Sigmoid colon (tissue), 7 donors: ENCODE data around the gene AP1M1. TPM values are rescaled to one million over a fixed set of nuclear protein-coding genes. Genes with fewer than 3 reads are reported as not detected.

Experiments
- DNase-seq: peaks from one replicate; pipeline ENCODE4 v3.0.0-alpha.2; 2019
- H3K27ac ChIP-seq, 4 donors: fragments of 200-600 bp; sonication (generic); one replicate each; pipeline ENCODE4 v1.5.1; 2016 to 2019; ENCODE audit warnings: mild to moderate bottlenecking in 1 of 4
- H3K27me3 ChIP-seq, 3 donors: fragments of 200-600 bp; sonication (generic); one replicate each; pipeline ENCODE4 v1.5.1; 2019; ENCODE audit warnings: mild to moderate bottlenecking in 1 of 3
- H3K36me3 ChIP-seq, 4 donors: fragments of 200-600 bp; sonication (generic); one replicate each; pipeline ENCODE4 v1.5.1; 2016 to 2019
- H3K4me1 ChIP-seq, 4 donors: fragments of 200-600 bp; sonication (generic); one replicate each; pipeline ENCODE4 v1.5.1; 2017 to 2019
- H3K4me3 ChIP-seq, 4 donors: fragments of 200-600 bp; sonication (generic); one replicate each; pipeline ENCODE4 v1.5.1; 2017 to 2019; ENCODE audit warnings: mild to moderate bottlenecking in 2 of 4, moderate library complexity in 1 of 4
- H3K9me3 ChIP-seq, 4 donors: fragments of 200-600 bp in 3 of 4; sonication (generic) in 3 of 4; one replicate each; pipeline versions ENCODE4 v1.5.1 to v1.6.1; 2013 to 2019
- EP300 ChIP-seq, 4 donors: sonication (generic); formaldehyde crosslinking; IDR thresholded peaks; one replicate each; pipeline ENCODE4 v1.6.1; 2017; ENCODE audit warnings: antibody characterized with exemption in 4 of 4
- POLR2A ChIP-seq, 2 donors: fragments of 450-650 bp; IDR thresholded peaks; one replicate each; pipeline ENCODE4 v1.6.1; 2016; ENCODE audit warnings: antibody characterized with exemption in 2 of 2, mild to moderate bottlenecking in 2 of 2, moderate library complexity in 2 of 2
- POLR2AphosphoS5 ChIP-seq, 4 donors: sonication (generic); formaldehyde crosslinking; IDR thresholded peaks; one replicate each; pipeline ENCODE4 v1.6.1; 2017; ENCODE audit warnings: antibody characterized with exemption in 4 of 4
- WGBS, 2 donors: extraction: QIAGEN DNeasy Blood & Tissue Kit; methylation state at CpG; one replicate each; pipeline ENCODE4 v1.1.7; 2013; 5-methylcytosine and 5-hydroxymethylcytosine counted together
- intact Hi-C: fragments of 100-400 bp; cut with DNase I; formaldehyde crosslinking; loops from one replicate; pipeline ENCODE4 v1.15.1; 2023
- polyA plus RNA-seq, 3 donors: library from polyadenylated mRNA; stranded (reverse); fragments of 200-250 nt; gene quantifications; one replicate each; pipeline ENCODE4 v1.2.3, GENCODE V29; 2013
- total RNA-seq, 4 donors: library from RNA; depleted of rRNA; stranded (reverse); fragments of >200 nt; gene quantifications; one replicate each; pipeline ENCODE4 v1.1.0, GENCODE V29; 2016
- TF ChIP-seq, protein P1 (sequence below), 4 experiments: fragments of 450-650 bp in 3 of 4; fragments of 200-600 bp in 1 of 4; IDR thresholded peaks; one replicate each; pipeline ENCODE4 v1.5.1; 2016 to 2019; ENCODE audit warnings: antibody characterized with exemption in 4 of 4, mild to moderate bottlenecking in 3 of 4, moderate library complexity in 2 of 4
- donor health status: healthy with polysubstance abuse.
- donor health status: Bipolar disorder and iron deficiency.
- donor health status: healthy.

Gene AP1M1
- total and polyA plus RNA-seq, 7 donors = 18.7 to 63.7 (median 57.1) TPM

GRCh38 chr19:16197188-16197621 is 506 bp upstream of the AP1M1 start:
- intact Hi-C loops = loop anchor here (1.0 kb wide), 1 partner anchor 12 kb away; the partner anchor contains the start of gene FAM32A
- no peak for DNase-seq
- WGBS, 2 donors = 12 to 30% methylated on average over 2 of the region's 2 CpGs
- Histone ChIP-seq H3K4me3 (peak overlapping the region in 3 of 4 donors; percentile 92 to 100 (median 96)), H3K36me3 (peaks cover 0 to 19% (median 5%) of the 10 kb centered on the region in 4 donors), H3K27ac (peak overlapping the region; percentile 85 to 90 (median 90)), H3K4me1 (peaks cover 0 to 32% (median 27%) of the 10 kb centered on the region in 4 donors), H3K27me3 (no peaks in the 10 kb centered on the region), H3K9me3 (no peaks in the 10 kb centered on the region)
- no peak for TF ChIP-seq POLR2A (IDR thresholded peaks at IDR 0.05)
- TF ChIP-seq, protein P1, sequence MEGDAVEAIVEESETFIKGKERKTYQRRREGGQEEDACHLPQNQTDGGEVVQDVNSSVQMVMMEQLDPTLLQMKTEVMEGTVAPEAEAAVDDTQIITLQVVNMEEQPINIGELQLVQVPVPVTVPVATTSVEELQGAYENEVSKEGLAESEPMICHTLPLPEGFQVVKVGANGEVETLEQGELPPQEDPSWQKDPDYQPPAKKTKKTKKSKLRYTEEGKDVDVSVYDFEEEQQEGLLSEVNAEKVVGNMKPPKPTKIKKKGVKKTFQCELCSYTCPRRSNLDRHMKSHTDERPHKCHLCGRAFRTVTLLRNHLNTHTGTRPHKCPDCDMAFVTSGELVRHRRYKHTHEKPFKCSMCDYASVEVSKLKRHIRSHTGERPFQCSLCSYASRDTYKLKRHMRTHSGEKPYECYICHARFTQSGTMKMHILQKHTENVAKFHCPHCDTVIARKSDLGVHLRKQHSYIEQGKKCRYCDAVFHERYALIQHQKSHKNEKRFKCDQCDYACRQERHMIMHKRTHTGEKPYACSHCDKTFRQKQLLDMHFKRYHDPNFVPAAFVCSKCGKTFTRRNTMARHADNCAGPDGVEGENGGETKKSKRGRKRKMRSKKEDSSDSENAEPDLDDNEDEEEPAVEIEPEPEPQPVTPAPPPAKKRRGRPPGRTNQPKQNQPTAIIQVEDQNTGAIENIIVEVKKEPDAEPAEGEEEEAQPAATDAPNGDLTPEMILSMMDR (IDR thresholded peaks at IDR 0.05) = no peak

DNA sequence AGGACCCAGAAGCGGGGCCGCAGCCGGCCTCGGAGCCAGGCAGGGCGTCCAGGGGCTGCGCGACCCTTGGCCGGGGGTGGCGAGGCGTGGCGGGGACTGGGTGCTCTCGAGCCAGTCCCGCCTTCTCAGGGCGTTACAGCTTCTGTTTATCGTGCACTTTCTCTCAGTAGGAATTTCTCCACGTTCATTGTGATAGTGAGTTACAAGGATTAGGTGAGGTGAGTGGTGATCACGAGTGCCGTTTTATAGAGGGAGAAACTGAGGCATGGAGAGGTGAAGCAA is 600 bp downstream of the AP1M1 start:
- TF ChIP-seq, protein P1 (IDR thresholded peaks at IDR 0.05) = no peak
- TF ChIP-seq POLR2AphosphoS5 (IDR thresholded peaks at IDR 0.05) (no peak), EP300 (IDR thresholded peaks at IDR 0.05) (no peak), POLR2A (IDR thresholded peaks at IDR 0.05) (no peak)
- Histone ChIP-seq H3K9me3 (no peaks in the 10 kb centered on the region), H3K27me3 (no peaks in the 10 kb centered on the region), H3K4me1 (peaks cover 0 to 32% (median 27%) of the 10 kb centered on the region in 4 donors), H3K27ac (peak overlapping the region; percentile 85 to 90 (median 90)), H3K4me3 (peak overlapping the region; percentile 92 to 100 (median 94)), H3K36me3 (peaks cover 0 to 19% (median 12%) of the 10 kb centered on the region in 4 donors)
- intact Hi-C loops = no loop called here
- 0 to 1% methylated on average over 18 of the region's 18 CpGs for WGBS, 2 donors
- no peak for DNase-seq

DNA sequence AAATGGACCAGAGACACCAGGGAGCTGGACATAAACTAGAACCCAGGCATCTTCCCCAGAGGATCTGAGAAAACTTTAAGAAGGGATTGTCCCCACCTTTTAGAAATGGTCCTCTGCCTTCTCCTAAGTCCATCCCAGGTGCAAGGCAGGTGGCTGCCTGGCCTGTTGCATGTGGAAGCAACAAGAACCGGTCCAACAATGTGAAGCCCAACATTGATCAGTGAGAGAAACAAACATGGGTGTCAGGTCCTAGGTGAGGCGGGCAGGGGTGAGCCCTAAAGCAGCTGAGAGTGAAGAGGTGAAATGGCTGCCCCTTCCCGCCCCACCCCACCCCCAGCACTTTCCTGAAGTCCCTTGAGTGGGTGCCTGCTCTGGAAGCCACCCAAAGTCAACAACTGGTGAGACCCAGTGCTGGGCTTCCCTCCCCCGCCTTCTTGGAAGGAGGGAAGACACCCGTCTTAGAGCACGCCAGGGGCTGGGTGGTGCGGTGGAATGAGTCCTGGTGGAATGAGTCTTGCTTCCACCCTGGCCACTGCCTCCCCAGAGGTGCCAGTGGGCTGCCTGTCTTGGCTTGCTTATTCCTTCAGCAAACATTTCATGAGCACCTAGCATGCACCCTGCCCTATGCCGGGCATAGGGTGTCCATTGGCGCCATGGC is 1.7 kb downstream of the AP1M1 start:
- intact Hi-C loops = no loop called here
- Histone ChIP-seq H3K4me3 (peak overlapping the region in 1 of 4 donors; percentile 92), H3K27ac (peak overlapping the region in 2 of 4 donors; percentile 5 to 44), H3K9me3 (no peaks in the 10 kb centered on the region), H3K4me1 (peaks cover 0 to 32% (median 27%) of the 10 kb centered on the region in 4 donors), H3K36me3 (peaks cover 7 to 29% (median 22%) of the 10 kb centered on the region in 4 donors), H3K27me3 (no peaks in the 10 kb centered on the region)
- whole genome bisulfite sequencing, 2 donors = 91 to 93% methylated on average over 9 of the region's 9 CpGs
- peak; percentile 61 for DNase-seq
- TF ChIP-seq POLR2A (IDR thresholded peaks at IDR 0.05) (no peak), EP300 (IDR thresholded peaks at IDR 0.05) (no peak), POLR2AphosphoS5 (IDR thresholded peaks at IDR 0.05) (no peak)
- TF ChIP-seq, protein P1 (IDR thresholded peaks at IDR 0.05) = no peak

GRCh38 chr19:16200038-16201010 is 2.6 kb downstream of the AP1M1 start:
- no peaks in the 10 kb centered on the region for H3K9me3 ChIP-seq
- WGBS, 2 donors = 87 to 91% methylated on average over 20 of the region's 20 CpGs
- TF ChIP-seq, protein P1 (IDR thresholded peaks at IDR 0.05) = no peak
- peak in 1 of 4 donors; percentile 9 for TF ChIP-seq POLR2AphosphoS5 (IDR thresholded peaks at IDR 0.05)
- no peak for TF ChIP-seq POLR2A (IDR thresholded peaks at IDR 0.05)
- peaks cover 7 to 36% (median 27%) of the 10 kb centered on the region in 4 donors for H3K36me3 ChIP-seq
- peak; percentile 78 for DNase-seq
- H3K4me3 ChIP-seq = no peak overlapping the region
- H3K27me3 ChIP-seq = no peaks in the 10 kb centered on the region
- peak overlapping the region in 1 of 4 donors; percentile 44 for H3K27ac ChIP-seq
- peaks cover 0 to 35% (median 28%) of the 10 kb centered on the region in 4 donors for H3K4me1 ChIP-seq
- intact Hi-C loops = no loop called here
